Brain pericyte (primary cell): ENCODE data around the gene SGSM2.

Experiments
- DNase-seq: peaks from one replicate; pipeline ENCODE4 v3.0.0-alpha.2; 2012; ENCODE audit warnings: low read depth, low spot score

The SGSM2 gene

GRCh38 chr17:2420176-2420575 lies 82.9 kb downstream of the SGSM2 start:
- DNase-seq: no peak

DNA sequence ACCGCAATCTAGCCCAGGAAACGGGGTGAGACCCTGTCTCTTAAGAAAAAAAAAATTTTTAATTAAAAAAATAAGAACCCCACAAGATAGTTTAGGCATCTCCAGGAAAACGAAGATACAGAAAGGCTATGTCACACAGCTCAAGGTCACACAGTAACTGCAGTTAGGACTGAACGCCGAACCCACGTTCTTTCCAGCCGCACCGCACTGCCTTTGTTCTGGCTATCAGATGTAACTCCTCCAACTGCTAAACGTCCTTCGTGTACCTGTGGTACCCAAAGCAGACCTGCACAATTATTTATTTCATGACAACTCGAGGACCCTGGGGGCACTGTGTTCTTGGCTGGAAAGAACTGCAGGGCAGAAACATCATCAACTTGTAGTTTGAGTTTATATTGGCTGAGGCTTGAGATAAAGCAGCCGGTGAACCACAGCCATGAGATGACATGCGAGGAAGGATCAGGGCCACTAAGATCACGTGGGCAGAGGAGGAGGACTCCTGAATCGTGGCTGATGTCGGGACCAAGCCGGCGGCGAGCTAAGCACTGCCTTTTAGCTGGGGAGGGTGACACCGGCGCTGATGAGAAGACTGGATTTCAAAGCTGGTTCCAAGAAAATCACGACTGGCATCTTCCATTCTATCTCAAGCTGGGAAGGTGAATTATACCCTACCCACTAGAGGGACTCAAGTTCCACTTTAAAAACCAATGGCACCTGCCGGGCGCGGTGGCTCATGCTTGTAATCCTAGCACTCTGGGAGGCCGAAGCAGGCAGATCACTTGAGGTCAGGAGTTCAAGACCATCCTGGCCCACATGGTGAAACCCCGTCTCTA lies 84.2 kb downstream of the SGSM2 start:
- no peak for DNase-seq

GRCh38 chr17:2423271-2423670 lies 86.0 kb downstream of the SGSM2 start:
- no peak for DNase-seq

- DNase-seq: no peak
Observed at GRCh38 chr17:2427215-2427614, 89.9 kb downstream of the SGSM2 start.

- no peak for DNase-seq
Observed at GRCh38 chr17:2427910-2428309, 90.6 kb downstream of the SGSM2 start.
